ENCODE data around the gene STARD3NL.
A peak's percentile ranks its signal among the peaks of the same experiment; 100 is the strongest.
"Not testable (repeated sequence)": the region's sequence is repeated elsewhere in the genome, so short reads cannot be mapped to it uniquely, and the experiment has no call there.

Gene STARD3NL

GRCh38 chr7:38223306-38223705 lies 45.3 kb downstream of the STARD3NL start:
- DNase-seq (ENCODE audit: low spot score), result no peak

- no peak for DNase-seq (ENCODE audit: low spot score)
Measured at GRCh38 chr7:38224392-38224791, 46.3 kb downstream of the STARD3NL start.

- no peak for DNase-seq (ENCODE audit: low spot score)
Measured at GRCh38 chr7:38229386-38229785, 51.3 kb downstream of the STARD3NL start.

- DNase-seq (ENCODE audit: low spot score), result no peak
Measured at GRCh38 chr7:38229884-38230642, 52.0 kb downstream of the STARD3NL start.

GRCh38 chr7:38232502-38233366 lies 54.7 kb downstream of the STARD3NL start:
- peak; percentile 85 for DNase-seq (ENCODE audit: low spot score)

GRCh38 chr7:38234759-38235158 lies 56.7 kb downstream of the STARD3NL start:
- DNase-seq (ENCODE audit: low spot score), result not testable (repeated sequence)

- no peak for DNase-seq (ENCODE audit: low spot score)
Measured at GRCh38 chr7:38235606-38236005, 57.6 kb downstream of the STARD3NL start.

- DNase-seq (ENCODE audit: low spot score), result not testable (repeated sequence)
Measured at GRCh38 chr7:38239129-38239528, 61.1 kb downstream of the STARD3NL start.

GRCh38 chr7:38241071-38241470 lies 63.0 kb downstream of the STARD3NL start:
- DNase-seq (ENCODE audit: low spot score), result no peak

- DNase-seq (ENCODE audit: low spot score), result no peak
Measured at GRCh38 chr7:38242814-38243213, 64.8 kb downstream of the STARD3NL start.

- DNase-seq (ENCODE audit: low spot score), result not testable (repeated sequence)
Measured at GRCh38 chr7:38243345-38243744, 65.3 kb downstream of the STARD3NL start.

- no peak for DNase-seq (ENCODE audit: low spot score)
Measured at GRCh38 chr7:38244516-38244915, 66.5 kb downstream of the STARD3NL start.

- DNase-seq (ENCODE audit: low spot score), result no peak
Measured at GRCh38 chr7:38245409-38245977, 67.4 kb downstream of the STARD3NL start.

GRCh38 chr7:38248069-38248567 lies 70.1 kb downstream of the STARD3NL start:
- DNase-seq (ENCODE audit: low spot score), result no peak

- not testable (repeated sequence) for DNase-seq (ENCODE audit: low spot score)
Measured at GRCh38 chr7:38249849-38250248, 71.8 kb downstream of the STARD3NL start.

GRCh38 chr7:38257350-38257677 lies 79.3 kb downstream of the STARD3NL start:
- no peak for DNase-seq (ENCODE audit: low spot score)

GRCh38 chr7:38259157-38259556 lies 81.1 kb downstream of the STARD3NL start:
- DNase-seq (ENCODE audit: low spot score), result not testable (repeated sequence)

- not testable (repeated sequence) for DNase-seq (ENCODE audit: low spot score)
Measured at GRCh38 chr7:38261601-38262000, 83.6 kb downstream of the STARD3NL start.

- not testable (repeated sequence) for DNase-seq (ENCODE audit: low spot score)
Measured at GRCh38 chr7:38262026-38262425, 84.0 kb downstream of the STARD3NL start.

GRCh38 chr7:38262545-38262944 lies 84.5 kb downstream of the STARD3NL start:
- DNase-seq (ENCODE audit: low spot score), result no peak

- DNase-seq (ENCODE audit: low spot score), result not testable (repeated sequence)
Measured at GRCh38 chr7:38263274-38263673, 85.2 kb downstream of the STARD3NL start.

- DNase-seq (ENCODE audit: low spot score), result not testable (repeated sequence)
Measured at GRCh38 chr7:38264602-38265001, 86.6 kb downstream of the STARD3NL start.

GRCh38 chr7:38265958-38266357 lies 87.9 kb downstream of the STARD3NL start:
- not testable (repeated sequence) for DNase-seq (ENCODE audit: low spot score)

All from activated CD4-positive, alpha-beta T cell treated with anti-CD3 and anti-CD28 coated beads, Interleukin-2, Interleukin-4, amounts not matched to agents 100 ng/mL and 50 ng/mL, durations not matched to agents 16 hours and 8 hours (primary cell).